H1 (cell line): ENCODE data around the gene OR1G1.

Experiments used
- BRCA1 ChIP-seq: IDR thresholded peaks from 2 replicates; pipeline ENCODE4 v1.6.1; 2012; ENCODE audit warnings: low read depth, low read length, improper control_type of control experiment
- CTBP2 ChIP-seq: IDR thresholded peaks from 2 replicates; pipeline ENCODE4 v1.7.0; 2011; ENCODE audit warnings: borderline replicate concordance, mild to moderate bottlenecking, moderate library complexity, mixed read lengths, low read length; ENCODE audit not compliant: insufficient read depth, insufficient read length
- EP300 ChIP-seq, 2 experiments: IDR thresholded peaks; 1 replicate in 1 of 2; 2 replicates in 1 of 2; pipeline ENCODE4 v1.6.1; 2011 to 2012; ENCODE audit warnings: low read depth in 2 of 2, low read length in 2 of 2, mild to moderate bottlenecking in 2 of 2, borderline replicate concordance in 1 of 2, inconsistent platforms in 1 of 2, moderate library complexity in 1 of 2
- EZH2 ChIP-seq: fragments of 200-600 bp; sonication (generic); IDR thresholded peaks from 2 replicates; pipeline ENCODE4 v1.7.1; 2012; ENCODE audit warnings: low read depth, mild to moderate bottlenecking, moderate library complexity, low read length, inconsistent platforms; ENCODE audit not compliant: severe bottlenecking
- NANOG ChIP-seq: IDR thresholded peaks from 2 replicates; pipeline ENCODE4 v1.6.1; 2011; ENCODE audit warnings: low read length, low read depth, mild to moderate bottlenecking, inconsistent platforms; ENCODE audit not compliant: insufficient read depth, poor library complexity, severe bottlenecking
- POLR2A ChIP-seq, 2 experiments: IDR thresholded peaks; 1 replicate in 1 of 2; 2 replicates in 1 of 2; pipeline ENCODE4 v1.6.1; 2011; ENCODE audit warnings: low read depth in 2 of 2, low read length in 2 of 2, mild to moderate bottlenecking in 2 of 2; ENCODE audit errors: control extremely low read depth in 1 of 2
- RAD21 ChIP-seq, 2 experiments: IDR thresholded peaks in 1 of 2; conservative IDR thresholded peaks in 1 of 2; 2 replicates each; pipeline ENCODE4 v1.6.1; 2011; ENCODE audit warnings: low read depth in 2 of 2, low read length in 2 of 2, improper control_type of control experiment in 1 of 2, inconsistent platforms in 1 of 2, mild to moderate bottlenecking in 1 of 2, moderate library complexity in 1 of 2
- RNF2 ChIP-seq: fragments of 200-900, 300-1000 bp; sonication (generic); IDR thresholded peaks from 2 replicates; pipeline ENCODE4 v1.7.1; 2016; ENCODE audit warnings: borderline replicate concordance, low read depth, mild to moderate bottlenecking, antibody characterized with exemption, low read length; ENCODE audit not compliant: poor library complexity, severe bottlenecking; ENCODE audit errors: missing control alignments
- SIN3A ChIP-seq, 2 experiments: IDR thresholded peaks in 1 of 2; conservative IDR thresholded peaks in 1 of 2; 2 replicates each; pipeline ENCODE4 v1.6.1; 2011 to 2012; ENCODE audit warnings: low read length in 2 of 2, improper control_type of control experiment in 1 of 2, low read depth in 1 of 2, mild to moderate bottlenecking in 1 of 2
- YY1 ChIP-seq: IDR thresholded peaks from 2 replicates; pipeline ENCODE4 v1.6.1; 2011; ENCODE audit warnings: low read depth, mild to moderate bottlenecking, low read length
- TF ChIP-seq, protein P1 (sequence below), 3 experiments: IDR thresholded peaks; 1 replicate in 2 of 3; 2 replicates in 1 of 3; pipeline versions ENCODE4 v1.5.1 to v1.6.1; 2011; ENCODE audit warnings: low read length in 3 of 3, mild to moderate bottlenecking in 3 of 3, inconsistent platforms in 2 of 3, low read depth in 1 of 3, moderate library complexity in 1 of 3; ENCODE audit not compliant: insufficient read depth in 1 of 3; ENCODE audit errors: control extremely low read depth in 1 of 3
- TF ChIP-seq, protein P2 (sequence below): IDR thresholded peaks from 2 replicates; pipeline ENCODE4 v1.6.1; 2011; ENCODE audit warnings: low read length, improper control_type of control experiment
- TF ChIP-seq, protein P3 (sequence below): IDR thresholded peaks from 2 replicates; pipeline ENCODE4 v1.6.1; 2012; ENCODE audit warnings: low read length, inconsistent platforms

DNA sequence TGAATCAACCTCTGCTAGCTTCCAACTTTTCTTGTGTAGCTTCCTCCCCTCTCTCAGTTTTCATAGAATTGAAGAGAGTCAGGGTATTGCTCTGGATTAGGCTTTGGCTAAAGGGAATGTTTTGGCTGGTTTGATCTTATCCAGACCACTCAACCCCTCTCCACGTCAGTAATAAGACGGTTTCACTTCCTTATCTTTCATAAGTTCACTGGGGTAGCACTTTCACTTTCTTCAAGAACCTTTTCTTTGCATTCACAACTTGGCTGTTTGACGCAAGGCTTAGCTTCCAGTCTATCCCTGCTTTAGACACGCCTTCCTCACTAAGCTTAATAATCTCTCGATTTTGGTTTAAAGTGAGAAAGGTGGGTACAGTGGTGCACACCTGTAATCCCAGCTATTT is 40.2 kb upstream of the OR1G1 start:
- TF ChIP-seq, protein P1, sequence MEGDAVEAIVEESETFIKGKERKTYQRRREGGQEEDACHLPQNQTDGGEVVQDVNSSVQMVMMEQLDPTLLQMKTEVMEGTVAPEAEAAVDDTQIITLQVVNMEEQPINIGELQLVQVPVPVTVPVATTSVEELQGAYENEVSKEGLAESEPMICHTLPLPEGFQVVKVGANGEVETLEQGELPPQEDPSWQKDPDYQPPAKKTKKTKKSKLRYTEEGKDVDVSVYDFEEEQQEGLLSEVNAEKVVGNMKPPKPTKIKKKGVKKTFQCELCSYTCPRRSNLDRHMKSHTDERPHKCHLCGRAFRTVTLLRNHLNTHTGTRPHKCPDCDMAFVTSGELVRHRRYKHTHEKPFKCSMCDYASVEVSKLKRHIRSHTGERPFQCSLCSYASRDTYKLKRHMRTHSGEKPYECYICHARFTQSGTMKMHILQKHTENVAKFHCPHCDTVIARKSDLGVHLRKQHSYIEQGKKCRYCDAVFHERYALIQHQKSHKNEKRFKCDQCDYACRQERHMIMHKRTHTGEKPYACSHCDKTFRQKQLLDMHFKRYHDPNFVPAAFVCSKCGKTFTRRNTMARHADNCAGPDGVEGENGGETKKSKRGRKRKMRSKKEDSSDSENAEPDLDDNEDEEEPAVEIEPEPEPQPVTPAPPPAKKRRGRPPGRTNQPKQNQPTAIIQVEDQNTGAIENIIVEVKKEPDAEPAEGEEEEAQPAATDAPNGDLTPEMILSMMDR (IDR thresholded peaks at IDR 0.05; ENCODE audit: control extremely low read depth in 1 of 3, insufficient read depth in 1 of 3, low read depth in 1 of 3, low read length in 3 of 3): no peak
- TF ChIP-seq EZH2: no peak
- TF ChIP-seq, protein P2, sequence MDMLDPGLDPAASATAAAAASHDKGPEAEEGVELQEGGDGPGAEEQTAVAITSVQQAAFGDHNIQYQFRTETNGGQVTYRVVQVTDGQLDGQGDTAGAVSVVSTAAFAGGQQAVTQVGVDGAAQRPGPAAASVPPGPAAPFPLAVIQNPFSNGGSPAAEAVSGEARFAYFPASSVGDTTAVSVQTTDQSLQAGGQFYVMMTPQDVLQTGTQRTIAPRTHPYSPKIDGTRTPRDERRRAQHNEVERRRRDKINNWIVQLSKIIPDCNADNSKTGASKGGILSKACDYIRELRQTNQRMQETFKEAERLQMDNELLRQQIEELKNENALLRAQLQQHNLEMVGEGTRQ: no peak
- TF ChIP-seq NANOG: no peak
- no peak for TF ChIP-seq CTBP2
- no peak for TF ChIP-seq POLR2A (IDR thresholded peaks at IDR 0.05; ENCODE audit: control extremely low read depth in 1 of 2, low read depth in 2 of 2, low read length in 2 of 2)
- TF ChIP-seq YY1: no peak
- no peak for TF ChIP-seq EP300 (IDR thresholded peaks at IDR 0.05; ENCODE audit: borderline replicate concordance in 1 of 2, low read depth in 2 of 2, low read length in 2 of 2)
- TF ChIP-seq RAD21 (IDR thresholded peaks at IDR 0.05 in 1 of 2, conservative IDR thresholded peaks at IDR 0.05 in 1 of 2; ENCODE audit: low read depth in 2 of 2, low read length in 2 of 2): no peak
- TF ChIP-seq SIN3A (conservative IDR thresholded peaks at IDR 0.05 in 1 of 2, IDR thresholded peaks at IDR 0.05 in 1 of 2; ENCODE audit: low read depth in 1 of 2, low read length in 2 of 2): no peak
- no peak for TF ChIP-seq BRCA1
- TF ChIP-seq RNF2: no peak
- TF ChIP-seq, protein P3, sequence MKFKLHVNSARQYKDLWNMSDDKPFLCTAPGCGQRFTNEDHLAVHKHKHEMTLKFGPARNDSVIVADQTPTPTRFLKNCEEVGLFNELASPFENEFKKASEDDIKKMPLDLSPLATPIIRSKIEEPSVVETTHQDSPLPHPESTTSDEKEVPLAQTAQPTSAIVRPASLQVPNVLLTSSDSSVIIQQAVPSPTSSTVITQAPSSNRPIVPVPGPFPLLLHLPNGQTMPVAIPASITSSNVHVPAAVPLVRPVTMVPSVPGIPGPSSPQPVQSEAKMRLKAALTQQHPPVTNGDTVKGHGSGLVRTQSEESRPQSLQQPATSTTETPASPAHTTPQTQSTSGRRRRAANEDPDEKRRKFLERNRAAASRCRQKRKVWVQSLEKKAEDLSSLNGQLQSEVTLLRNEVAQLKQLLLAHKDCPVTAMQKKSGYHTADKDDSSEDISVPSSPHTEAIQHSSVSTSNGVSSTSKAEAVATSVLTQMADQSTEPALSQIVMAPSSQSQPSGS: no peak
